ENCODE data around the gene PLPPR1.

DNA sequence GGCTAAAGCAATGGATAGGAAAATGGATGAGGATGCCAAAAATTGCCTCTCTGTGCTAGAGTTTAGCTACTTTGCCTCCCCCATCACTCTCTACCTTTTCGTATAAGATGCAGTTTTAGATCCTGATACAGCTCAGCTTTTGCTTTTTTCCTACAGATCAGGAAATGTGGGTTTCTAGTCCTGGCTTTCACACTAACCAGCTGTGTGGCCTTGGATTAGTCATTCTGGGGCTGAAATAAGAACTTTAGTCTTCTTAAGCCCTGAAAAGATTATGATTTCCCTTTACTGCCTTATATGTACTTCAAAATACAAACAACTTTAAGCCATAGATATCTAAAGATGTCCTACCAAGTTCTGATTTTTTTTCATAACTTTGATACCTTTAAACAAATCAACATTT is 239.9 kb downstream of the PLPPR1 start:
- TF ChIP-seq, protein P1, sequence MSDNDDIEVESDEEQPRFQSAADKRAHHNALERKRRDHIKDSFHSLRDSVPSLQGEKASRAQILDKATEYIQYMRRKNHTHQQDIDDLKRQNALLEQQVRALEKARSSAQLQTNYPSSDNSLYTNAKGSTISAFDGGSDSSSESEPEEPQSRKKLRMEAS (IDR thresholded peaks at IDR 0.05; ENCODE audit: insufficient read depth, insufficient read length): no peak
- TF ChIP-seq, protein P2, sequence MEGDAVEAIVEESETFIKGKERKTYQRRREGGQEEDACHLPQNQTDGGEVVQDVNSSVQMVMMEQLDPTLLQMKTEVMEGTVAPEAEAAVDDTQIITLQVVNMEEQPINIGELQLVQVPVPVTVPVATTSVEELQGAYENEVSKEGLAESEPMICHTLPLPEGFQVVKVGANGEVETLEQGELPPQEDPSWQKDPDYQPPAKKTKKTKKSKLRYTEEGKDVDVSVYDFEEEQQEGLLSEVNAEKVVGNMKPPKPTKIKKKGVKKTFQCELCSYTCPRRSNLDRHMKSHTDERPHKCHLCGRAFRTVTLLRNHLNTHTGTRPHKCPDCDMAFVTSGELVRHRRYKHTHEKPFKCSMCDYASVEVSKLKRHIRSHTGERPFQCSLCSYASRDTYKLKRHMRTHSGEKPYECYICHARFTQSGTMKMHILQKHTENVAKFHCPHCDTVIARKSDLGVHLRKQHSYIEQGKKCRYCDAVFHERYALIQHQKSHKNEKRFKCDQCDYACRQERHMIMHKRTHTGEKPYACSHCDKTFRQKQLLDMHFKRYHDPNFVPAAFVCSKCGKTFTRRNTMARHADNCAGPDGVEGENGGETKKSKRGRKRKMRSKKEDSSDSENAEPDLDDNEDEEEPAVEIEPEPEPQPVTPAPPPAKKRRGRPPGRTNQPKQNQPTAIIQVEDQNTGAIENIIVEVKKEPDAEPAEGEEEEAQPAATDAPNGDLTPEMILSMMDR (IDR thresholded peaks at IDR 0.05; ENCODE audit: extremely low read depth in 1 of 2, insufficient read depth in 1 of 2, low read depth in 1 of 2, low read length in 2 of 2): no peak
